Stomach (tissue), 9 donors: ENCODE results near the gene LGALS3BP. TPM values are rescaled to one million over a fixed set of nuclear protein-coding genes. Genes with fewer than 3 reads are reported as not detected.

Experiments used
- DNase-seq, 2 donors: peaks; one replicate each; pipeline versions ENCODE4 v3.0.0 to v3.0.0-alpha.2; 2013 to 2019
- H3K27ac ChIP-seq, 5 donors: fragments of 200-600 bp in 4 of 5; sonication (generic) in 4 of 5; one replicate each; pipeline ENCODE4 v1.5.1; 2013 to 2019; ENCODE audit warnings: mild to moderate bottlenecking in 1 of 5, moderate library complexity in 1 of 5
- H3K27me3 ChIP-seq, 3 donors: fragments of 200-600 bp; sonication (generic); one replicate each; pipeline ENCODE4 v1.5.1; 2017 to 2019; ENCODE audit warnings: mixed run types in 1 of 3
- H3K36me3 ChIP-seq, 4 donors: fragments of 200-600 bp; sonication (generic); 1 replicate in 3 of 4; 2 replicates in 1 of 4; pipeline ENCODE4 v1.5.1; 2016 to 2019
- H3K4me1 ChIP-seq, 4 donors: fragments of 200-600 bp; sonication (generic); one replicate each; pipeline ENCODE4 v1.5.1; 2016 to 2019
- H3K4me3 ChIP-seq, 4 donors: fragments of 200-600 bp; sonication (generic) in 3 of 4; one replicate each; pipeline ENCODE4 v1.5.1; 2016 to 2019; ENCODE audit warnings: mild to moderate bottlenecking in 1 of 4
- H3K9me3 ChIP-seq, 4 donors: fragments of 200-600 bp; sonication (generic); one replicate each; pipeline ENCODE4 v1.5.1; 2016 to 2019
- CTCF ChIP-seq, 7 experiments: fragments of 450-650 bp in 4 of 7; fragments of 200-600 bp in 3 of 7; sonication (generic) in 3 of 7; IDR thresholded peaks; one replicate each; pipeline ENCODE4 v1.5.1; 2016 to 2019; ENCODE audit warnings: antibody characterized with exemption in 7 of 7, control low read depth in 2 of 7, mild to moderate bottlenecking in 1 of 7
- EP300 ChIP-seq: sonication (generic); formaldehyde crosslinking; IDR thresholded peaks from one replicate; pipeline ENCODE4 v1.6.1; 2017; ENCODE audit warnings: antibody characterized with exemption
- POLR2A ChIP-seq, 4 donors: fragments of 450-650 bp; IDR thresholded peaks; one replicate each; pipeline ENCODE4 v1.6.1; 2016; ENCODE audit warnings: antibody characterized with exemption in 4 of 4, control low read depth in 2 of 4, mild to moderate bottlenecking in 1 of 4, moderate library complexity in 1 of 4
- POLR2AphosphoS5 ChIP-seq, 3 donors: sonication (generic); formaldehyde crosslinking; IDR thresholded peaks; one replicate each; pipeline ENCODE4 v1.6.1; 2016; ENCODE audit warnings: antibody characterized with exemption in 3 of 3
- whole genome bisulfite sequencing, 5 donors: extraction: QIAGEN DNeasy Blood & Tissue Kit in 3 of 5; methylation state at CpG; one replicate each; pipeline versions ENCODE4 v1.1.5 to v1.1.7; 2013 to 2018; 5-methylcytosine and 5-hydroxymethylcytosine counted together
- intact Hi-C: fragments of 100-400 bp; cut with DNase I; formaldehyde crosslinking; loops from one replicate; pipeline ENCODE4 v1.15.1; 2023; ENCODE audit warnings: low total_unique reads
- polyA plus RNA-seq, 3 donors: library from polyadenylated mRNA; stranded (reverse); fragments of 200-250 nt; gene quantifications; one replicate each; pipeline ENCODE4 v1.2.3, GENCODE V29; 2013
- total RNA-seq, 5 donors: library from RNA; depleted of rRNA; stranded (reverse); fragments of >200 nt; gene quantifications; one replicate each; pipeline versions ENCODE4 v1.1.0 to v1.2.3, GENCODE V29; 2014 to 2016
- donor health status: healthy with polysubstance abuse.
- donor health status: Bipolar disorder and iron deficiency.
- donor health status: healthy.

Gene LGALS3BP
- total and polyA plus RNA-seq, 8 donors: 63.4 to 625 (median 192) TPM

GRCh38 chr17:78974635-78975591 is 4.8 kb downstream of the LGALS3BP start:
- Histone ChIP-seq H3K9me3 (no peaks in the 10 kb centered on the region), H3K36me3 (peaks cover 0 to 40% (median 26%) of the 10 kb centered on the region in 4 donors), H3K4me1 (peaks cover 42 to 83% (median 74%) of the 10 kb centered on the region in 4 donors), H3K27ac (peak overlapping the region; percentile 49 to 89 (median 80)), H3K27me3 (no peaks in the 10 kb centered on the region), H3K4me3 (peak overlapping the region in 2 of 4 donors; percentile 13 to 15)
- TF ChIP-seq POLR2A (IDR thresholded peaks at IDR 0.05): no peak
- peak in 1 of 3 donors; percentile 70 for TF ChIP-seq POLR2AphosphoS5 (IDR thresholded peaks at IDR 0.05)
- no peak for TF ChIP-seq EP300
- intact Hi-C loops: loop anchor here (5.0 kb wide), 1 partner anchor 108 kb away; no protein-coding TSS in a partner anchor
- whole genome bisulfite sequencing, 5 donors: 43 to 55% (median 53%) methylated on average over 25 to 30 of the region's 30 CpGs
- peak; percentile 73 to 84 for DNase-seq

GRCh38 chr17:78973792-78974520 is 5.8 kb downstream of the LGALS3BP start:
- peak overlapping the region in 2 of 5 donors; percentile 80 to 86 for H3K27ac ChIP-seq
- intact Hi-C loops: loop anchor here (5.0 kb wide), 1 partner anchor 107 kb away; no protein-coding TSS in a partner anchor
- WGBS, 5 donors: 79 to 85% (median 80%) methylated on average over 15 to 23 of the region's 23 CpGs

GRCh38 chr17:78973196-78973595 is 6.5 kb downstream of the LGALS3BP start:
- Histone ChIP-seq H3K36me3 (peaks cover 0 to 56% (median 42%) of the 10 kb centered on the region in 4 donors), H3K4me3 (no peak overlapping the region), H3K27me3 (no peaks in the 10 kb centered on the region), H3K4me1 (peaks cover 32 to 66% (median 57%) of the 10 kb centered on the region in 4 donors), H3K9me3 (no peaks in the 10 kb centered on the region), H3K27ac (peak overlapping the region in 1 of 5 donors; percentile 80)
- no peak for DNase-seq
- TF ChIP-seq CTCF (IDR thresholded peaks at IDR 0.05): no peak
- no peak for TF ChIP-seq EP300
- no peak for TF ChIP-seq POLR2A (IDR thresholded peaks at IDR 0.05)
- intact Hi-C loops: loop anchor here (5.0 kb wide), 1 partner anchor 106 kb away; no protein-coding TSS in a partner anchor
- 68 to 80% (median 74%) methylated on average over 11 of the region's 11 CpGs for WGBS, 5 donors

More at GRCh38 chr17:78973792-78974520, 5.8 kb downstream of the LGALS3BP start:
- DNase-seq: no peak
- Histone ChIP-seq H3K4me3 (no peak overlapping the region), H3K36me3 (peaks cover 0 to 48% (median 35%) of the 10 kb centered on the region in 4 donors), H3K27me3 (no peaks in the 10 kb centered on the region), H3K4me1 (peaks cover 40 to 73% (median 65%) of the 10 kb centered on the region in 4 donors), H3K9me3 (no peaks in the 10 kb centered on the region)
- no peak for TF ChIP-seq CTCF (IDR thresholded peaks at IDR 0.05)
- no peak for TF ChIP-seq POLR2A (IDR thresholded peaks at IDR 0.05)
- no peak for TF ChIP-seq POLR2AphosphoS5 (IDR thresholded peaks at IDR 0.05)
- no peak for TF ChIP-seq EP300

- peaks cover 0 to 62% (median 48%) of the 10 kb centered on the region in 4 donors for H3K36me3 ChIP-seq
- H3K4me1 ChIP-seq: peaks cover 26 to 60% (median 51%) of the 10 kb centered on the region in 4 donors
- H3K27ac ChIP-seq: peak overlapping the region in 1 of 5 donors; percentile 57
- TF ChIP-seq CTCF (IDR thresholded peaks at IDR 0.05) (no peak), EP300 (no peak), POLR2A (IDR thresholded peaks at IDR 0.05) (no peak), POLR2AphosphoS5 (IDR thresholded peaks at IDR 0.05) (no peak)
- DNase-seq: no peak
- H3K4me3 ChIP-seq: no peak overlapping the region
- 73 to 88% (median 85%) methylated on average over 8 to 15 of the region's 15 CpGs for WGBS, 5 donors
- intact Hi-C loops: loop anchor here (5.0 kb wide), 1 partner anchor 105 kb away; no protein-coding TSS in a partner anchor
- no peaks in the 10 kb centered on the region for H3K27me3 ChIP-seq
- H3K9me3 ChIP-seq: no peaks in the 10 kb centered on the region
Measured at GRCh38 chr17:78972507-78973105, 7.1 kb downstream of the LGALS3BP start.
